ENCODE results near the gene KMT2A. TPM values are rescaled to one million over a fixed set of nuclear protein-coding genes. Genes with fewer than 3 reads are reported as not detected.

Gene KMT2A
- total RNA-seq, 1 experiment from 2014 or later, result 62.0 TPM

DNA sequence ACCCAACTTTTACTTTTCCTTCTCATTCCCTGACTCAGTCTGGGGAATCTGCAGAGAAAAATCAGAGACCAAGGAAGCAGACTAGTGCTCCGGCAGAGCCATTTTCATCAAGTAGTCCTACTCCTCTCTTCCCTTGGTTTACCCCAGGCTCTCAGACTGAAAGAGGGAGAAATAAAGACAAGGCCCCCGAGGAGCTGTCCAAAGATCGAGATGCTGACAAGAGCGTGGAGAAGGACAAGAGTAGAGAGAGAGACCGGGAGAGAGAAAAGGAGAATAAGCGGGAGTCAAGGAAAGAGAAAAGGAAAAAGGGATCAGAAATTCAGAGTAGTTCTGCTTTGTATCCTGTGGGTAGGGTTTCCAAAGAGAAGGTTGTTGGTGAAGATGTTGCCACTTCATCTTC lies 37.2 kb downstream of the KMT2A start:
- Histone ChIP-seq H3K56ac (ENCODE audit: insufficient read length, low read depth, low read length) (no peak overlapping the region), H3K79me1 (ENCODE audit: insufficient read depth, low read depth, low read length, poor library complexity, severe bottlenecking) (peaks cover 7% of the 10 kb centered on the region), H3K4me1 (ENCODE audit: insufficient read depth, low read length) (no peaks in the 10 kb centered on the region), H3K4me2 (ENCODE audit: insufficient read depth, insufficient read length, low read length) (no peak overlapping the region), H2BK20ac (ENCODE audit: low read depth, low read length, poor library complexity, severe bottlenecking) (no peak overlapping the region), H3K27me3 (ENCODE audit: insufficient read depth, low read length) (no peaks in the 10 kb centered on the region), H3K27ac (ENCODE audit: insufficient read length, low read depth, low read length) (no peak overlapping the region), H3K23ac (ENCODE audit: insufficient read length, low read depth, low read length) (no peak overlapping the region), H3K4ac (ENCODE audit: low read depth, low read length) (no peak overlapping the region), H2BK120ac (ENCODE audit: low read depth, low read length, poor library complexity, severe bottlenecking) (no peak overlapping the region), H4K8ac (replicated peaks; ENCODE audit: insufficient read length, low read depth, low read length) (no peak overlapping the region), H3K14ac (ENCODE audit: insufficient read depth, low read length) (no peak overlapping the region), H3K79me2 (ENCODE audit: insufficient read depth, low read length) (0 out of 2 replicates have a peak, but pooled peaks cover 2% of the 10 kb centered on the region), H2BK5ac (ENCODE audit: insufficient read length, low read length) (no peak overlapping the region), H2AK5ac (ENCODE audit: insufficient read length, low read length) (no peak overlapping the region), H3K9me3 (ENCODE audit: control insufficient read depth, low read depth, low read length) (no peaks in the 10 kb centered on the region), H4K20me1 (ENCODE audit: control insufficient read depth, insufficient read depth, insufficient read length) (no peaks in the 10 kb centered on the region), H2BK12ac (ENCODE audit: insufficient read length, low read depth, low read length) (no peak overlapping the region), H3K23me2 (ENCODE audit: insufficient read length, low read depth, low read length, poor library complexity, severe bottlenecking) (no peaks in the 10 kb centered on the region), H2BK15ac (ENCODE audit: low read depth, low read length) (no peak overlapping the region), H3K9ac (ENCODE audit: extremely low read depth, insufficient read length, low read length) (no peak overlapping the region), H3K18ac (ENCODE audit: insufficient read length, low read depth, low read length) (no peak overlapping the region), H4K91ac (ENCODE audit: insufficient read length, low read depth, low read length) (no peak overlapping the region), H3T11ph (ENCODE audit: low read length) (no peak overlapping the region), H2AFZ (ENCODE audit: low read length) (no peak overlapping the region), H4K5ac (ENCODE audit: insufficient read length, low read depth, low read length) (no peak overlapping the region)
- TF ChIP-seq, protein P1, sequence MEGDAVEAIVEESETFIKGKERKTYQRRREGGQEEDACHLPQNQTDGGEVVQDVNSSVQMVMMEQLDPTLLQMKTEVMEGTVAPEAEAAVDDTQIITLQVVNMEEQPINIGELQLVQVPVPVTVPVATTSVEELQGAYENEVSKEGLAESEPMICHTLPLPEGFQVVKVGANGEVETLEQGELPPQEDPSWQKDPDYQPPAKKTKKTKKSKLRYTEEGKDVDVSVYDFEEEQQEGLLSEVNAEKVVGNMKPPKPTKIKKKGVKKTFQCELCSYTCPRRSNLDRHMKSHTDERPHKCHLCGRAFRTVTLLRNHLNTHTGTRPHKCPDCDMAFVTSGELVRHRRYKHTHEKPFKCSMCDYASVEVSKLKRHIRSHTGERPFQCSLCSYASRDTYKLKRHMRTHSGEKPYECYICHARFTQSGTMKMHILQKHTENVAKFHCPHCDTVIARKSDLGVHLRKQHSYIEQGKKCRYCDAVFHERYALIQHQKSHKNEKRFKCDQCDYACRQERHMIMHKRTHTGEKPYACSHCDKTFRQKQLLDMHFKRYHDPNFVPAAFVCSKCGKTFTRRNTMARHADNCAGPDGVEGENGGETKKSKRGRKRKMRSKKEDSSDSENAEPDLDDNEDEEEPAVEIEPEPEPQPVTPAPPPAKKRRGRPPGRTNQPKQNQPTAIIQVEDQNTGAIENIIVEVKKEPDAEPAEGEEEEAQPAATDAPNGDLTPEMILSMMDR (conservative IDR thresholded peaks at IDR 0.05), result no peak
- Mint-ChIP-seq H3K4me1 (no peaks in the 10 kb centered on the region), H3K9me3 (no peaks in the 10 kb centered on the region), H3K36me3 (ENCODE audit: insufficient read depth in 1 of 3, low read depth in 3 of 3) (peaks cover 45 to 69% (median 68%) of the 10 kb centered on the region in 3 experiments; a peak in 6 of 7 replicates), H3K27me3 (ENCODE audit: low read depth) (no peaks in the 10 kb centered on the region), H3K4me3 (no peak overlapping the region; a peak in 1 of 5 replicates), H3K27ac (peak overlapping the region in 1 of 3 experiments; percentile 56; a peak in 1 of 7 replicates)
- no CpG with 5 or more reads among the region's 6 CpGs for WGBS (ENCODE audit: extremely low coverage, insufficient read length, low lambda C conversion rate)
- DNase-seq, result no peak
